ENCODE data around the gene WDR86.

DNA sequence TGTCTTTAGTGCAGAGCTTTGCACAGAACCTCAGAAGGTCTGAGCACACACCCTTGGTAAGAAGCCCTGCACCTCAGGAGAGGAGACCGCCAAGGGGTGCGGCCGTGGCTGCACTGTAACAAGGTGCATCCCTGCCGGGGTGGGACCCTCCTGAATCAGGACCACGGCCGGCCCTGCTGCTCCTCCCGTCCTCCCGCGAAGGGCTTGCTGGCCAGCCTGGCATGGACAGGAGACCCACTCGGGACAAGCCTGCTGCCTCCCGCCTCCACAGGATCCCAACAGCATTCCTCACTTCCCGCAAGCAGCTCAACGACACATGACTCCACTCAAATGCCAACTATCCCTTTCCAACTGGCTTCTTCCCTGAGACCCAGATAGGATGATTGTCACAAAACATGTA, 12.8 kb downstream of the WDR86 start:
- TF ChIP-seq YY1 (IDR thresholded peaks at IDR 0.05; ENCODE audit: low read depth, low read length) = no peak
- TF ChIP-seq EZH2 (IDR thresholded peaks at IDR 0.05; ENCODE audit: low read depth, low read length, severe bottlenecking) = no peak
- TF ChIP-seq CHD1 (IDR thresholded peaks at IDR 0.05; ENCODE audit: low read depth, low read length) = no peak
- TF ChIP-seq, protein P1, sequence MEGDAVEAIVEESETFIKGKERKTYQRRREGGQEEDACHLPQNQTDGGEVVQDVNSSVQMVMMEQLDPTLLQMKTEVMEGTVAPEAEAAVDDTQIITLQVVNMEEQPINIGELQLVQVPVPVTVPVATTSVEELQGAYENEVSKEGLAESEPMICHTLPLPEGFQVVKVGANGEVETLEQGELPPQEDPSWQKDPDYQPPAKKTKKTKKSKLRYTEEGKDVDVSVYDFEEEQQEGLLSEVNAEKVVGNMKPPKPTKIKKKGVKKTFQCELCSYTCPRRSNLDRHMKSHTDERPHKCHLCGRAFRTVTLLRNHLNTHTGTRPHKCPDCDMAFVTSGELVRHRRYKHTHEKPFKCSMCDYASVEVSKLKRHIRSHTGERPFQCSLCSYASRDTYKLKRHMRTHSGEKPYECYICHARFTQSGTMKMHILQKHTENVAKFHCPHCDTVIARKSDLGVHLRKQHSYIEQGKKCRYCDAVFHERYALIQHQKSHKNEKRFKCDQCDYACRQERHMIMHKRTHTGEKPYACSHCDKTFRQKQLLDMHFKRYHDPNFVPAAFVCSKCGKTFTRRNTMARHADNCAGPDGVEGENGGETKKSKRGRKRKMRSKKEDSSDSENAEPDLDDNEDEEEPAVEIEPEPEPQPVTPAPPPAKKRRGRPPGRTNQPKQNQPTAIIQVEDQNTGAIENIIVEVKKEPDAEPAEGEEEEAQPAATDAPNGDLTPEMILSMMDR (IDR thresholded peaks at IDR 0.05; ENCODE audit: control extremely low read depth in 1 of 3, insufficient read depth in 1 of 3, low read depth in 1 of 3, low read length in 3 of 3) = no peak
- TF ChIP-seq, protein P2, sequence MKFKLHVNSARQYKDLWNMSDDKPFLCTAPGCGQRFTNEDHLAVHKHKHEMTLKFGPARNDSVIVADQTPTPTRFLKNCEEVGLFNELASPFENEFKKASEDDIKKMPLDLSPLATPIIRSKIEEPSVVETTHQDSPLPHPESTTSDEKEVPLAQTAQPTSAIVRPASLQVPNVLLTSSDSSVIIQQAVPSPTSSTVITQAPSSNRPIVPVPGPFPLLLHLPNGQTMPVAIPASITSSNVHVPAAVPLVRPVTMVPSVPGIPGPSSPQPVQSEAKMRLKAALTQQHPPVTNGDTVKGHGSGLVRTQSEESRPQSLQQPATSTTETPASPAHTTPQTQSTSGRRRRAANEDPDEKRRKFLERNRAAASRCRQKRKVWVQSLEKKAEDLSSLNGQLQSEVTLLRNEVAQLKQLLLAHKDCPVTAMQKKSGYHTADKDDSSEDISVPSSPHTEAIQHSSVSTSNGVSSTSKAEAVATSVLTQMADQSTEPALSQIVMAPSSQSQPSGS (IDR thresholded peaks at IDR 0.05; ENCODE audit: low read length) = no peak
- no peak for TF ChIP-seq POLR2AphosphoS5 (IDR thresholded peaks at IDR 0.05; ENCODE audit: low read depth, low read length)
- no peak for TF ChIP-seq POLR2A (IDR thresholded peaks at IDR 0.05; ENCODE audit: control extremely low read depth in 1 of 2, low read depth in 2 of 2, low read length in 2 of 2)
- TF ChIP-seq RFX5 (IDR thresholded peaks at IDR 0.05; ENCODE audit: borderline replicate concordance, low read depth, low read length) = no peak
- no peak for TF ChIP-seq SP2 (IDR thresholded peaks at IDR 0.05; ENCODE audit: low read length)
- no peak for TF ChIP-seq SP1 (IDR thresholded peaks at IDR 0.05; ENCODE audit: low read depth, low read length)
- no peak for TF ChIP-seq GABPA (IDR thresholded peaks at IDR 0.05; ENCODE audit: borderline replicate concordance, insufficient read depth, low read length)
